Adipocyte (in vitro differentiated cells): ENCODE measurements around the gene GLRX5.

Experiments used
- DNase-seq: peaks from one replicate; pipeline ENCODE4 v3.0.0-alpha.2; 2015; ENCODE audit warnings: low read depth
- H3K27me3 ChIP-seq: replicated peaks from 2 replicates; pipeline ENCODE4 v1.7.0; 2013; ENCODE audit warnings: mild to moderate bottlenecking, low read length, moderate library complexity; ENCODE audit not compliant: control insufficient read depth, insufficient read depth
- H3K36me3 ChIP-seq: 2 replicates; pipeline ENCODE4 v1.7.0; 2013; ENCODE audit warnings: low read length, mild to moderate bottlenecking, moderate library complexity; ENCODE audit not compliant: control insufficient read depth, insufficient read depth, severe bottlenecking
- H3K4me1 ChIP-seq: 2 replicates; pipeline ENCODE4 v1.7.0; 2013; ENCODE audit warnings: mild to moderate bottlenecking, low read length, moderate library complexity; ENCODE audit not compliant: control insufficient read depth, insufficient read depth
- H3K4me3 ChIP-seq: 2 replicates; pipeline ENCODE4 v1.7.0; 2013; ENCODE audit warnings: mild to moderate bottlenecking, low read length, moderate library complexity
- H3K9ac ChIP-seq: 2 replicates; pipeline ENCODE4 v1.7.0; 2013; ENCODE audit warnings: mild to moderate bottlenecking, low read length, moderate library complexity
- H3K9me3 ChIP-seq: 2 replicates; pipeline ENCODE4 v1.7.0; 2013; ENCODE audit warnings: mild to moderate bottlenecking, low read length, moderate library complexity; ENCODE audit not compliant: control insufficient read depth

Gene GLRX5

DNA sequence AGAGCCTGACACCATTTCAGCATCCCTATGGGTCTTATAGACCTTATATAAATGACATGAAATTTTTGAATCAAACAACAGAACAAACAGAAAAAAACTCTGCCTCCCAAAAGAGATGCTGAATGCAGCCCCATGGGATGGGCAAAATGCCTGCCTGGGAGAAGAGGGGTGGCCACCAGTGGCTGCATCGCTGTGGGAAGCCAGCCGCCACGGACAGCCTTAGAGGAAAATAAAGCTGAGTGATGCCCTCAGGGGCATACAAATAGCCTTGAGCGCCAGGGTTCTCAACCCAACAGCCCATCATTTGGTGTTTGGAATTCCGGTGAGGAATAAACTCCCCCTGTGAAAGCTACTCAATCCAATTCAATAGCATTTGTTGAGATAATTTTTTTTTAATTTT, 41.3 kb upstream of the GLRX5 start:
- DNase-seq: no peak

DNA sequence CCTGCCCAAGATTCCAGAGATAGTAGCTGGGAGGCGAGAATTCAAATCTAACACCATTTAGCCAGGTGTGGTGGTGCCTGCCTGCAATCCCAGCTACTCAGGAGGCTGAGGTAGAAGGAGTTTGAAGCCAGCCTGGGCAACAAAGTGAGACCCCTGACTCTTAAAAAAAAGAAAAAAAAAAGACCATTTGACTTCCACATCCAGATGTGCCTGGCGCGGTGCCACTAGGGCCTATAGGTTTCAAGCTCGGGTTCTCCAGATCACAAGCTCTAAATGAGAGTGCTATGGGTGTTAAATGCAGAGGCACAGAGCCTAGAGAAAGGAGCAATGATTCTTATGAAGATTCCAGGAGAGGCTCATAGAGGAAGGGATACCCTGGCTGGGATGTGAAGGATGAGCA, 40.9 kb upstream of the GLRX5 start:
- Histone ChIP-seq H3K9me3 (no peaks in the 10 kb centered on the region), H3K4me1 (peaks cover 58% of the 10 kb centered on the region), H3K36me3 (no peaks in the 10 kb centered on the region), H3K9ac (no peak overlapping the region), H3K27me3 (no peaks in the 10 kb centered on the region), H3K4me3 (no peak overlapping the region)
- DNase-seq: no peak

More for the DNA sequence above, 41.3 kb upstream of the GLRX5 start:
- no peaks in the 10 kb centered on the region for H3K27me3 ChIP-seq
- H3K9me3 ChIP-seq: no peaks in the 10 kb centered on the region
- H3K4me3 ChIP-seq: no peak overlapping the region
- H3K36me3 ChIP-seq: no peaks in the 10 kb centered on the region
- peaks cover 57% of the 10 kb centered on the region for H3K4me1 ChIP-seq
- H3K9ac ChIP-seq: no peak overlapping the region

- Histone ChIP-seq H3K9me3 (no peaks in the 10 kb centered on the region), H3K9ac (no peak overlapping the region), H3K27me3 (no peaks in the 10 kb centered on the region), H3K4me1 (peaks cover 58% of the 10 kb centered on the region), H3K36me3 (no peaks in the 10 kb centered on the region), H3K4me3 (no peak overlapping the region)
- no peak for DNase-seq
Measured at GRCh38 chr14:95494456-95494855, 40.4 kb upstream of the GLRX5 start.

GRCh38 chr14:95495076-95495475, 39.8 kb upstream of the GLRX5 start:
- Histone ChIP-seq H3K4me1 (peaks cover 53% of the 10 kb centered on the region), H3K27me3 (no peaks in the 10 kb centered on the region), H3K9me3 (no peaks in the 10 kb centered on the region), H3K4me3 (no peak overlapping the region), H3K9ac (no peak overlapping the region), H3K36me3 (no peaks in the 10 kb centered on the region)
- DNase-seq: no peak

GRCh38 chr14:95495538-95496025, 39.3 kb upstream of the GLRX5 start:
- Histone ChIP-seq H3K4me3 (no peak overlapping the region), H3K9me3 (no peaks in the 10 kb centered on the region), H3K9ac (no peak overlapping the region), H3K36me3 (no peaks in the 10 kb centered on the region), H3K27me3 (no peaks in the 10 kb centered on the region), H3K4me1 (peaks cover 53% of the 10 kb centered on the region)
- no peak for DNase-seq

DNA sequence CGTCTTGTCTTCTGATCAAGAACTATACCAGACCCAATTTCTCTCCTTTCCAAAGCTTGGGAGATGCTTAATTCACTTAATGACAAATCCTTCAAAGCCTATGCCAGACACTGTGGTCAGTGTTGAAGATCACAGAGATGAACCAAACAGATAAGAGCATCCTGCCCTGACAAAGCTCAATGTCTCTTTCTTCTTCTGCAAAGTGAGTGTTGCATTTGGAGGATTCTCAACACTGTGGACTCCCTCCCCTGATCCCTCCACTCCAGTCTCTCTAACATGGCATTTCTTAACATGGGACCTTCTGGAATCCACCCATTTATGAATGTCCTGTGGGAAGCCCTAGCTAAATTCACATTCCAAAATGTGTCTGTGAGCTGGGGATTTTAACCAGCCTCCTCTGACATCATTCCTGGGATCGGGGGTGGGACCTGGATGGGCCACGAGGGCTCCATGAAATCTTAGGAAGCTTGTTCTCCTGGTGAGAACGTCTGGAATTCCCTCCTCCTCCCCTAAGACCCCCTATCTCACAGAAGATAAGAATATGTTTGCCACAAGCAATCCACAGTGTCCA, 38.7 kb upstream of the GLRX5 start:
- Histone ChIP-seq H3K4me3 (no peak overlapping the region), H3K4me1 (peaks cover 53% of the 10 kb centered on the region), H3K9me3 (no peaks in the 10 kb centered on the region), H3K36me3 (no peaks in the 10 kb centered on the region), H3K27me3 (no peaks in the 10 kb centered on the region), H3K9ac (no peak overlapping the region)
- no peak for DNase-seq

DNA sequence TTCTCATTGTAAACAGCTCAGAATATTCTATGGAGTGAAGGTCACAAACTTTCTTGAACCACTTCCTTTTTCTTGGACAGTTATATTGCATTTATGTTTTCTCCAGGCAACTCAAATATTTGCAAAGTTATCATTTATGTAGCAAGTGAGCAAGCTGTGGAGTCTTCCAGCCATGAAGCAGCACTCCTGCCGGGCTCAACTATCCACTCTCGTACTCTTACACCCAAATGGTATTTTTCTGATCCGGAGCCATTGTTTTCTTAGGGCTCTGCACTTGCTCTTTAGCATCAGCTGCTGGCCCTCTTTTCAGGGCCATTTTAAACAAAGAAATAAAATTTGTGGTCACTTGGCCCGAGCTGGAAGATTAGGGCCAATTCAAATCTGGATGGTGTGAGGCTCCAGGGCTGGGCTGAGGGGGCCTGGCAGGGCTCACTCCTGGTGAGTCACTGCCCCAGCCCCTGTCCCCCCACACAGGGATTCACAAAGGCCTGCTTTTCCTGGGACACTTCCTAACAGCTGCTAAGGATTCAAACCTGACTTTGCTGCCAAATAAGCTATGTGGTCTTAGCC, 38.1 kb upstream of the GLRX5 start:
- Histone ChIP-seq H3K4me3 (no peak overlapping the region), H3K27me3 (no peaks in the 10 kb centered on the region), H3K36me3 (no peaks in the 10 kb centered on the region), H3K9ac (no peak overlapping the region), H3K9me3 (no peaks in the 10 kb centered on the region), H3K4me1 (peaks cover 53% of the 10 kb centered on the region)
- DNase-seq: peak; percentile 64

- H3K9me3 ChIP-seq: no peaks in the 10 kb centered on the region
- H3K9ac ChIP-seq: no peak overlapping the region
- no peak overlapping the region for H3K4me3 ChIP-seq
- peaks cover 58% of the 10 kb centered on the region for H3K4me1 ChIP-seq
- no peaks in the 10 kb centered on the region for H3K27me3 ChIP-seq
- H3K36me3 ChIP-seq: no peaks in the 10 kb centered on the region
- DNase-seq: no peak
Measured at GRCh38 chr14:95497561-95498011, 37.3 kb upstream of the GLRX5 start.

DNA sequence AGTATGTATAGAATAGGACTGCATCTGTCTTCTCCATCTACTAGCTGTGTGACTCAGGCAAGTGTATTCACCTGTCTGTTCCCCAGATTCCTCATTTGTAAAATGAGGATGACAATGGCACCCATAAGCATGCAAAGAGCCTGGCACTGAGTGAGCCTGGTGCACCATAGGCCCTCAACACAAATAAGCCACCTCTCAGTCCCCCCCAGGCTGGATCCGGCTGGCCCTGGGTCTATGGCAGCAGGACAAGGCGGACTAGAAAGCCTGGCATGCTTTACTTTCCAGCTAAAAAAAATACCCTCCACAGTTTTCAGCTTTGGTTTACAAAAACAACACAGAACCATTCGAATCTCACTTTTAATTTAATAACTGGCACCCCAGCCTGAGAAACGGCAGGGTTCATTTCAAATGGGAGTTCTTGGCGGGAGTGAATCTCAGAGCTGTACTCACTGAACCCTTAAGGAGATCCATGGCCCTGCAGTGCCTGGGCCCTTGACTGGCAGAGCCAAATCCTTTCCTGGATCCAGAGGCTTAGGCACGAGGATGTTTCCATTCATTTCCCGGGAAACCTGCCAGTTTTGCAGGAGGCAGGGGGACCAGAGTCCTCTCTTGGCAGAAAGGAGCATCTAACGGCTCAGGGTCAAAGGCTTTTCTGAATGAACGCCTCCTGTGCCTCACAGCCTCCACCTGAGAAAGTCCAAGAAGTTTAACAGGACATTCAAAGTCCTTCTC, 36.1 kb upstream of the GLRX5 start:
- no peak overlapping the region for H3K4me3 ChIP-seq
- H3K9me3 ChIP-seq: no peaks in the 10 kb centered on the region
- peak overlapping the region; percentile 38 for H3K9ac ChIP-seq
- H3K27me3 ChIP-seq: no peaks in the 10 kb centered on the region
- peaks cover 4% of the 10 kb centered on the region for H3K36me3 ChIP-seq
- H3K4me1 ChIP-seq: peaks cover 68% of the 10 kb centered on the region
- no peak for DNase-seq

DNA sequence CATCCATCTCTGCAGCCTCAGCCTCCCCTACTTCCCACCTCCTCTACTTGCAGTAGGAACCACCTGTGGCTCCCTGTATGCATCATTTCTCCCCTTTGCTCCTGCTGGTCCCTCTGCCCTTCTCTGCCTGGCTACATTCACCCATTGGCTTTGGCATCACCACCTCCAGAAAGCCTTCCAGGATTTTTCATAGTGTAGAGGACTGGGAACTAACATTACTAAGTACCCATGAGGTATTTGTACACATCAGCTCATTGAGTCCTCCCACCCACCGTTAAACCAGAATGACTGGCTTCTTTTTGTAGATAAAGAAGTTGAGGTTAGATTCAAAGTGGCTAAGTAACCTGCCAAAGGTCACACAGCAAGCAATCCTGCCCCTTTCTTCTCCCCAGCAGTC, 35.5 kb upstream of the GLRX5 start:
- Histone ChIP-seq H3K9ac (no peak overlapping the region), H3K9me3 (no peaks in the 10 kb centered on the region), H3K27me3 (no peaks in the 10 kb centered on the region), H3K4me3 (no peak overlapping the region), H3K36me3 (peaks cover 5% of the 10 kb centered on the region), H3K4me1 (peaks cover 74% of the 10 kb centered on the region)
- no peak for DNase-seq

GRCh38 chr14:95500201-95500681, 34.6 kb upstream of the GLRX5 start:
- Histone ChIP-seq H3K4me3 (no peak overlapping the region), H3K4me1 (peaks cover 82% of the 10 kb centered on the region), H3K9me3 (no peaks in the 10 kb centered on the region), H3K27me3 (no peaks in the 10 kb centered on the region), H3K9ac (peak overlapping the region; percentile 51), H3K36me3 (peaks cover 5% of the 10 kb centered on the region)
- DNase-seq: no peak
